Parathyroid adenoma (tissue), 2 donors: ENCODE data around the gene FBXW5.

ENCODE experiments used
- H2AFZ ChIP-seq: fragments of 300-600 bp; sonication (generic); one replicate; pipeline ENCODE4 v1.7.0; 2017; ENCODE audit warnings: antibody characterized with exemption, mild to moderate bottlenecking
- H3K27ac ChIP-seq: fragments of 300-600 bp; sonication (generic); one replicate; pipeline ENCODE4 v1.7.0; 2017
- H3K27me3 ChIP-seq: fragments of 300-600 bp; sonication (generic); one replicate; pipeline ENCODE4 v1.7.0; 2017; ENCODE audit warnings: low read length; ENCODE audit not compliant: control insufficient read depth, insufficient read depth
- H3K36me3 ChIP-seq: fragments of 300-600 bp; sonication (generic); one replicate; pipeline ENCODE4 v1.7.0; 2017; ENCODE audit warnings: low read length; ENCODE audit not compliant: control insufficient read depth, insufficient read depth
- H3K4me1 ChIP-seq: fragments of 300-600 bp; sonication (generic); one replicate; pipeline ENCODE4 v1.7.0; 2017; ENCODE audit warnings: control low read depth
- H3K4me2 ChIP-seq: fragments of 300-600 bp; sonication (generic); one replicate; pipeline ENCODE4 v1.7.0; 2017; ENCODE audit warnings: low read length
- H3K4me3 ChIP-seq: fragments of 300-600 bp; sonication (generic); one replicate; pipeline ENCODE4 v1.7.0; 2017; ENCODE audit warnings: low read depth, low read length
- H3K79me2 ChIP-seq: fragments of 300-600 bp; sonication (generic); one replicate; pipeline ENCODE4 v1.7.0; 2017; ENCODE audit warnings: control low read depth
- H3K9ac ChIP-seq: fragments of 300-600 bp; sonication (generic); one replicate; pipeline ENCODE4 v1.7.0; 2017; ENCODE audit warnings: mild to moderate bottlenecking
- H3K9me3 ChIP-seq: fragments of 300-600 bp; sonication (generic); one replicate; pipeline ENCODE4 v1.7.0; 2017; ENCODE audit warnings: low read length; ENCODE audit not compliant: control insufficient read depth
- TF ChIP-seq, protein P1 (sequence below): fragments of 300-600 bp; sonication (generic); IDR thresholded peaks from one replicate; pipeline ENCODE4 v1.7.0; 2017; ENCODE audit warnings: antibody characterized with exemption, mild to moderate bottlenecking
- donor health status: primary hyperparathyroidism.

The FBXW5 gene

DNA sequence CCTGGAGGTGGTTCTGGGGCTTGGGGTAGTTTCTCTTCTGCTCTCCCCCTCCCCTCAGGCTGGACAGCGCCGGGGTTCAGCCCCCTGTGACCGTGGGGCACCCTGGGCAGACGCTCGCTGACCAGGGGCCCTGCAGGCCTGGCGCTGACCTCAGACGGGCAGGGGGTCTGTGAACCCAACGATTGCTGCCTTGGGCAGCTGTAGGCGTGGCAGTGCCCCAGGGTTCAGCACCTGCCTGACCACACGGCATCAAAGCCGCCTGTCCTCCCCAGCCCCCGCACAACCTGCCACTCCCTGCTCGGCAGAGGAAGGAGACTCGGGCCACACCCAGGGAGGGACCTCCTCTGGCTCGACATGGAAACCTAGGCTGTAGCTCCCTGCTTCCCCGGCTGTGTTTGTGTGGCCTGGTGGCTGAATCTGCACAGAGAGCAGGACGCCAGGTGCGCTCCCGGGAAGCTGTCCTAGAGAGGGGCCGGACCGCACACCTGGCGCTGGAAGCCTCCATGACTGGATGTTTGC is 19.7 kb upstream of the FBXW5 start:
- H3K9me3 ChIP-seq: no peaks in the 10 kb centered on the region
- H3K4me3 ChIP-seq: no peak overlapping the region
- no peaks in the 10 kb centered on the region for H3K36me3 ChIP-seq
- H2AFZ ChIP-seq: no peak overlapping the region
- no peak overlapping the region for H3K27ac ChIP-seq
- no peaks in the 10 kb centered on the region for H3K27me3 ChIP-seq
- TF ChIP-seq, protein P1, sequence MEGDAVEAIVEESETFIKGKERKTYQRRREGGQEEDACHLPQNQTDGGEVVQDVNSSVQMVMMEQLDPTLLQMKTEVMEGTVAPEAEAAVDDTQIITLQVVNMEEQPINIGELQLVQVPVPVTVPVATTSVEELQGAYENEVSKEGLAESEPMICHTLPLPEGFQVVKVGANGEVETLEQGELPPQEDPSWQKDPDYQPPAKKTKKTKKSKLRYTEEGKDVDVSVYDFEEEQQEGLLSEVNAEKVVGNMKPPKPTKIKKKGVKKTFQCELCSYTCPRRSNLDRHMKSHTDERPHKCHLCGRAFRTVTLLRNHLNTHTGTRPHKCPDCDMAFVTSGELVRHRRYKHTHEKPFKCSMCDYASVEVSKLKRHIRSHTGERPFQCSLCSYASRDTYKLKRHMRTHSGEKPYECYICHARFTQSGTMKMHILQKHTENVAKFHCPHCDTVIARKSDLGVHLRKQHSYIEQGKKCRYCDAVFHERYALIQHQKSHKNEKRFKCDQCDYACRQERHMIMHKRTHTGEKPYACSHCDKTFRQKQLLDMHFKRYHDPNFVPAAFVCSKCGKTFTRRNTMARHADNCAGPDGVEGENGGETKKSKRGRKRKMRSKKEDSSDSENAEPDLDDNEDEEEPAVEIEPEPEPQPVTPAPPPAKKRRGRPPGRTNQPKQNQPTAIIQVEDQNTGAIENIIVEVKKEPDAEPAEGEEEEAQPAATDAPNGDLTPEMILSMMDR: no peak
- H3K79me2 ChIP-seq: no peaks in the 10 kb centered on the region
- no peak overlapping the region for H3K9ac ChIP-seq
- H3K4me2 ChIP-seq: no peak overlapping the region
- H3K4me1 ChIP-seq: no peaks in the 10 kb centered on the region

DNA sequence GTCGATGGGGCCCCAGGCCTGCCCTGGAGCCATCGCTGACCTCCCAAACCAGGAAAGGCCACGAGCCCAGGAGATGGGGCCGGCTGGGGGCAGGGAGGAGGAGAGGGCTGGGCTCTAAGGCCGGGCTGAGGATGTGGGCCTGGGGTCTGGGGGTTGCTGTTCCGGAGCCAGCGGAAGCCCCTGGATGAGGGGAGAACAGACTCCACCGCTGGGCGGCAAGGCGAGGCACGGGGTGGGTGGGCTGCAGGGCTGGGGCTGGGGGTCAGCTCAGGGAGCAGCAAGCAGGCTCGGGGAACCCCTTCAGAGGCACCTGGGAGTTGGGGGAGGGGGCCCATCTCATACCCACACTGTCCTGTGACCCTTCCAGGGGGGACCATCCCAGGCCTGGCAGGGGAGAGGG is 19.2 kb upstream of the FBXW5 start:
- Histone ChIP-seq H3K4me3 (no peak overlapping the region), H3K9me3 (no peaks in the 10 kb centered on the region), H3K36me3 (no peaks in the 10 kb centered on the region), H3K4me2 (no peak overlapping the region), H3K79me2 (no peaks in the 10 kb centered on the region), H2AFZ (no peak overlapping the region), H3K4me1 (no peaks in the 10 kb centered on the region), H3K9ac (no peak overlapping the region), H3K27ac (no peak overlapping the region), H3K27me3 (no peaks in the 10 kb centered on the region)
- TF ChIP-seq, protein P1: no peak

DNA sequence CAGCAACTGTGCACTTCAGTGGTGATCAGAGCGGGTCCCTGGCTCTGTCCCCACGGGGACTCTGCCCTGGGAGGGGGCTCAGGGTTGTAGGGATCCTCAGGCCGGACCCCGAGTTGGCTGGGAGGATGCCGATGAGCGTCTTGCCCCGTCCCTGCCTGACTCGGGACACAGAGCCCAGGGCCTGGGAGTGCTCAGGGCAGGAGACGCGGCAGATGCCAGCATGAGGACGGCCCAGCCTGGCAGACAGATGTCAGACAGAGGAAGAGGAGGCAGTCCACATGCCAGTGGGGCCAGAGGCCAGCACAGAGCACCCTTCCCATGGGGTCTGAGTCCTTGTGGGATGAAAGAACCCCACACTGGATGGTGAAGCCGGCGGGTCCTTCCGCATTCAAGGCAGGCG is 18.8 kb upstream of the FBXW5 start:
- TF ChIP-seq, protein P1: no peak
- H2AFZ ChIP-seq: no peak overlapping the region
- H3K9me3 ChIP-seq: no peaks in the 10 kb centered on the region
- H3K79me2 ChIP-seq: no peaks in the 10 kb centered on the region
- H3K4me1 ChIP-seq: no peaks in the 10 kb centered on the region
- H3K4me3 ChIP-seq: no peak overlapping the region
- H3K27ac ChIP-seq: no peak overlapping the region
- no peaks in the 10 kb centered on the region for H3K27me3 ChIP-seq
- H3K36me3 ChIP-seq: no peaks in the 10 kb centered on the region
- H3K4me2 ChIP-seq: no peak overlapping the region
- H3K9ac ChIP-seq: no peak overlapping the region

DNA sequence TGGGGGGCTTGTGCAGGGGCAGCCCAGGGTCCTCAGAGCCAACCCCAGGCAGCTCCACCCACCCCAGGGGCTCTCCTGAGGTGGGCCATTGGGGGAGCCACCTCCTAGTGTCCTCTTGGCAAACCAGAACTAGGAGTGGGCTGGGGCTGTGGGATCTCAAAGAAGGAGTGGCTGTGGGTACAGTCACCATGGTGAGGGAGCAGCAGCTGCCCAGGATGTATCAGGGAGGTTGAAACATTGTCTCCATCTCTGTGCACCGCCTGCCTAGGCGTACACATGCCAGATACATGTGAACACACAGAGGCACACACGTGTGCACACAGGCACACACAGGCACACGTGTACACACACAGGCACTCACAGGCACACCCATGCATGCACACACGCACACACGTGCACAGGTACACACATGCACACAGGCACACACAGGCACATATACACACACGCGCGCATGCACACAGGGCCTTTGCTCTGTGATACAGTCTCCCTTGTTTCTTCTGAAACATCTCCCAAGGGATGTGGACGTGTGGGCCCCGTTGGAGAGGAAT is 18.2 kb upstream of the FBXW5 start:
- no peaks in the 10 kb centered on the region for H3K36me3 ChIP-seq
- no peak overlapping the region for H2AFZ ChIP-seq
- H3K4me1 ChIP-seq: no peaks in the 10 kb centered on the region
- no peaks in the 10 kb centered on the region for H3K27me3 ChIP-seq
- H3K9ac ChIP-seq: no peak overlapping the region
- H3K27ac ChIP-seq: no peak overlapping the region
- H3K4me3 ChIP-seq: no peak overlapping the region
- no peak overlapping the region for H3K4me2 ChIP-seq
- H3K79me2 ChIP-seq: no peaks in the 10 kb centered on the region
- TF ChIP-seq, protein P1: no peak
- no peaks in the 10 kb centered on the region for H3K9me3 ChIP-seq

DNA sequence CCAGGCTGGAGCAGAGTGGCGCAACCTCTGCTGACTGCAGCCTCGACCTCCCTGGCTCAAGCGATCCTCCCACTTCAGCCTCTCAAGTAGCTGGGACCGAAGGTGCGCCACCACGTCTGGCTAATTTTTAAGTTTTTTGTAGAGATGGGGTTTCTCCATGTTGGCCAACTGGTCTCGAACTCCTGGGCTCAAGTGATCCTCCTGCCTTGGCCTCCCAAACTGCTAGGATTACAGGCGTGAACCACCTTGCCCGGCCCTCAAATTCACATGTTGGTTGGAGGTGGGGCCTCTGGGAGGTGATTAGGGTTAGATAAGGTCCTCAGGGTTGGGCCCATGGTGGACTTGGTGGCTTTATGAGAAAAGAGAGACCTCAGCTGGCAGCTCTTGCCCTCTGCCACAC is 17.6 kb upstream of the FBXW5 start:
- TF ChIP-seq, protein P1: no peak
- Histone ChIP-seq H3K4me2 (no peak overlapping the region), H3K27me3 (no peaks in the 10 kb centered on the region), H3K4me3 (no peak overlapping the region), H3K9ac (no peak overlapping the region), H3K27ac (no peak overlapping the region), H3K36me3 (no peaks in the 10 kb centered on the region), H3K79me2 (no peaks in the 10 kb centered on the region), H3K4me1 (no peaks in the 10 kb centered on the region), H3K9me3 (no peaks in the 10 kb centered on the region), H2AFZ (no peak overlapping the region)
